Measurements from ENCODE around the gene FAM107B.
"Not testable (repeated sequence)": the region's sequence is repeated elsewhere in the genome, so short reads cannot be mapped to it uniquely, and the experiment has no call there.

Gene FAM107B

DNA sequence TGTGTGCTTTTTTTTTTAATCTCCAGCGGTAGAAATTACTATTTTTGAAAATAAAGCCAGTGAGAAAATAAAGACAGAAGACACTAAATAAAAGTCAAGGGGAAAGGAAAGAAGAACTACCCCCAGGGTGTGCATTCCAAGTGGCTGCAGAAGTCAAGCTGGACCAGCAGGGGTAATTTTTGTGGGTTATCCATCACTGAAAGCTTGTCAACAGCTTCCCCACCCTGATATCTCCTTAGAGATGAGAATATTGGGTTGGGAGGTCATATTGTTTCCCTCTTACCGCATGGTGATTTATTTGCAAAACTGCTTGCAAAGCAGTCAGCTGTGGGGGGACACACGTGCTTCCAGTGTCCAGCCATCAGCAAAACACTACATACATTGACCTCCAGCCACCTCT is 46.4 kb downstream of the FAM107B start:
- DNase-seq = no peak

DNA sequence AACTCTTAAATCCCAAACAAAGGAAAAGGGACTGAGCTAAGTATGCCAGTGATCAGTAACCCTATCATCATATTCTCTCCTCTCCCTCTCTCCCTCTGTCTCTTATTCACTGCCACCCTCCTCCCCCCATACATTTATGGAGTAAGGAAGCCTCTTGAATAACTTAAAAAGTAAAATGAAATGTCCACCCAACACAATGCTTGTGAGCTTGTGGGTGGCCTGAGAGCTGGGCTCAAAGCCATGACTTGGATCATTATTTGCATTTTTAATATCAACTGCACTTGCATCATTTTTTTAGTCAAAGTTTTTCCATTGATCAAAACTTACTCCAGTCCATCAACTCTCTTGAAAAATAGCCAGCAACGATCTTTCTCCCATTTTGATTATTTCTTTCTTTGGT is 46.8 kb downstream of the FAM107B start:
- no peak for DNase-seq

DNA sequence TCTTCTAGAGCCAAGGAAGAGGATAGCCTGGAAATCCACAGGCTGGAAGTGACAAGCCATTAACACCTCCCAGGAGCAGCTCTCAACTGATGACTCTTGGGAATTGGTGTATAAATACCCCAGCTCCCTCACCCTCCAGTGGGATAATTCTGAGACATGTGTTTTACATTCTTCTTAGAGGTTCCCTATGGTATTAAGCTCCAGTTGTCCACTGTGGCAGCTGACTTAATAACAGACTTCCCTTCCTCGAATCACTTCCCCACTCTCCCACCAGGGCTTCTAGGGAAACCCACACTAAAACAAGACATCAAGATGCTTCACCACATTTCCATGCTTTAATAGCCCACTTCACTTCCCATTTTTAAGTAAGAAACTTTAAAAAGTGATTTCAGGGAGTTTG is 47.2 kb downstream of the FAM107B start:
- DNase-seq = no peak

DNA sequence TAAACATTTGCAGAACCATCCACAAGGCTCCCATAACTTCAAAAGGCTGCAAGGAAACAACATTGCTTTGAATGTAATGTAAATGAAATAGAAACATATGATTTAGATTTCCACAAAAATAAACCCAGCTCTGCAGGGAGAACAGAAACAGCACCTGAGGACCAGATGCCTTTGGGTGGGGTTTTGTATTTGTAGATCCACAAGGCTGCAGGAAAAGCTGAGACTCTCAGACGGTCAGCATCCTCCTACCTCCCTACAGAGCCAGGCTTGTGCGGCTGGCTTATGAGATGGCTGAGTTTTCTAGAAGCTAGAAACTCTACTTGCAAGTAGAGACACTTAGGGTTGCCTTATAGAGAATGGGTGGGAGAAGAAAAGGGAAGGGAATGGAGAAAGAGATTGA is 49.8 kb downstream of the FAM107B start:
- no peak for DNase-seq

DNA sequence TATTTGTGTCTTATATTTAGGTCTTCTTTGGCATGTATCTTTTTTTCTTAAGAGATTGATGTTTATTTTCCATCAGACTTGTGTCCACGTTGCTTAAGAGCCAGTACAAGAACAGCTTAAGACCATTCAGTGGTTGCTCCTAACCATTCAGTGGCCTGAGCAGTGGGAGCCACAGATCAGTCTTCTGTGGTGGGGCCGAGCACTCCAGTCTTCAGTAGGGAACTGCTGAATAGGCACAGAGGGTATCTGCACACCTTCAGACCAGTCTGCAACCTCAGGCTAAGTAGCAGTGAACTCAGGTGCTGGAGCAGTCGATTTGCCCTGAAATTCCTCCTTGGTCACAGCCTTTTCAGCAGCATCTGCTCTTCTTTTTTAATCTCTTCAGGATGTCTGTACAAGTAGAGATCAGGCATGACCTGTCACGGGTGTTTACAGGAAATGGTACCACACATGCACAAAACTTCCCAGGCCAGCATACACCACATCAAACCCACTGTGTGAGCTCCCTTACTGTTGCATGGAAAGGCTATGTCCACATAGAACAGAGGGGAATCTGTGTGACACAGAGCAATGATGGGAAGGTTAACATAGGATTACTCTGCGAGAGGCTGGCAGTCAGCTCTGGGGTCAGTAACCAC is 51.5 kb downstream of the FAM107B start:
- no peak for DNase-seq

DNA sequence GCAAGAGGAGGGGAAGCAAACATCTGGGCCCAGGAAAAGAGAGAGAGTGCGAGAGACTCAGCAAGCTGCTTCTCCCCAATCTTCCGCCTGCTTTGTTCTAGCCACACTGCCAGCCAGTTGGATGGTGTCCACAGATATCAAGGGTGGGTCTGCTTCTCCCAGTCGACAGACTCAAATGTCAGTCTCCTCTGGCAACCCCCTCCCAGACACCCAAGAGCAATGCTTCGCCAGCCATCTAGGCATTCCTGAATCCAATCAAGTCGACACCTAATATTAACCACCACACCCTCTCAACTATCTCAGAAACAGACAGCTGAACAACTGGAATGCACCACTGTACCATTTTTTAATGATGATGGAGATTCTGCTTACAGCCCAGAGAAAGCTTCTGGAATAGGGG is 57.1 kb downstream of the FAM107B start:
- DNase-seq = no peak

DNA sequence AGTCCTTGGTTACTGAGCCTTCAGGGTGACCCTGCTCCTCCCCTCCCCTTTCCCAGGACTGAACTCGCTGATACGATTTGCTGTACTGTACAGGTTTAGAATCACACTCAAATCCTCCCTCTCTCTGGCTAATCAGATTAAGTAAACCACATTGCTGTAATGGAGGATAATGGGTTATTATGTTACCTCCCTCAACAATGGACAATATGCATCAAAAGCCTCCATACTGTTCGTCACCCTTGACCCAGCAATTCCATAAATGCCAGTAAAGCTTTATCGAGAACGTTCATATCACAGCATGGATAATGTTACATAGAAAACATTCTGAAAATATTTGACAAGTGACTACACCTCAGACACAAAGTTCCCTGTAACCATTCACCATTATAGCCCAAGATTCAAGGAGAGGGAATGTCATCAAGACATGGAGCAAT is 61.7 kb downstream of the FAM107B start:
- DNase-seq = no peak

DNA sequence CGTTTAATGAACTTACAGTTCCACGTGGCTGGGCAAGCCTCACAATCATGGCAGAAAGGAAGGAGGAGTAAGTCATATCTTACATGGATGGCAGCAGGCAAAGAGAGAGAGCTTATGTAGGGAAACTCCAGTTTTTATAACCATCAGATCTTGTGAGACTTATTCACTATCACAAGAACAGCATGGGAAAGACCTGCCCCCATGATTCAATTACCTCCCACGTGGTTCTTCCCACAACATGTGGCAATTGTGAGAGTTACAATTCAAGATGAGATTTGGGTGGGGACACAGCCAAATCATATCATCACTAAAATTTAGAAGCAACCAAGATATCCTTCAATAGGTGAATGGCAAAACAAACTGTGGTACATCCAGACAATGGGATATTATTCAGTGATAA is 65.4 kb downstream of the FAM107B start:
- not testable (repeated sequence) for DNase-seq

DNA sequence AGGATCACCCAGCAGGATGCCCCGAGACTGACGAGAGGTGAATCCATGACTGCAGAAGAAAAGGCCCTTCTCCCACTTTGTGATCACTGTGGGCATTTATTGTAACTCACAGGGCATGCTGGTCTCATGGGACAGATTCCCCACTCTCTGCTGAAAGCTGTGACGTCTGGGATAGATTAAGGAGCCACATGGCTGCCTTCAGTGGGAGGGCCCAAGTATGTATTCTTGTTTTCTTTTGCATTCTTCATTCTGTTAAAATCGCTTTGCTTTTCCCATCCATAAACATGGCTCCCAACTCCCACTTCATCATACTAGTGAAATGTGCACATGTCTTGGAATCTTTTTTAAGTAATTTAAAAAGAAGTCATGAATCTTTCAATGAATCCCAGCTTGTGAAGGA is 67.2 kb downstream of the FAM107B start:
- no peak for DNase-seq

DNA sequence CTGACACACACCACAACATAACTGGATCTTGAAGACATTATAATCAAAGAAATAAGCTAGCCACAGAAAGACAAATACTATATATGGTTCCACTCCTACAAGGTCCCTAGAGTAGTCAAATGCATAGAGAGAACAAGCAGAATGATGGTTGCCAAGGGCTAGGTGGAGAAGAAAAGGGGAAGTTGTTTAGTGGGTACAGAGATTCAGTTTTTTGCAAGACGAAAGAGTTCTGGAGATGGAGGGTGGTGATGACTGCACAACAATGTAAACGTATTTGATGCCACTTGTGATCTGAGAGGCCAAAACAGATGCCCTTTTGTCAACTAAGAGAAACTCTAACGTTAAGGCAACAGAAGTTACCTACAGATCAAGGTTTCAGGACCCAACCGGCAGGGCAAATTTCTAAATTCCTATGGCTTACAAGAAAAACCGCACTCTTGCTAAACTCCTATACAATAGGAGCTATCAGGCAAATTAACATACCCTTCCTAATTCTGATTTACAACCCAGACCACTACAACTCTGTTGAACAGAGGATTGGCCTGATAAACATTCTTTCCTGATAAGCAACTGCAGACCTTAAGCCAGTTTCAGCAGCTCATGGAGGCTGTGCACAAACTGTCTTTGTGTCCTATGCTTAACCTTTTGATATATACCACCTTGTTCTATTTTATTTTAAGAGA is 69.0 kb downstream of the FAM107B start:
- DNase-seq = no peak

DNA sequence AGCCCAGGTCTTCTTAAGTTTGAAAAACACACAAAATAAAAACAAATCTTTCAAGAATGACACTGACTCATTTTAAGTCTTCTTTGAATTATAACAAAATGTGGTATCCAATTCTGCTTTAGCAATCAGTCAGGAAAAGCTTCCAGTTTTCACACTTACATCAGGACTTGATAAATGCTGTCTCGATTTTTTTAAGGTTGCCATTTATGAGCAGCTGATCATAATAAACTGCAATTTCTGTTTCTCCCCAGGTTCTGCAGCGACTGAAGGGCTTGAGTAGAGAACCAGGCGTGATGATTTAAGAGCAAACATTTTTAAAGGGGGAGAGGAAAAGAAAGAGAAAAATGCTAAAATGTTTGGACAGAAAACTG is 71.1 kb downstream of the FAM107B start:
- DNase-seq = no peak

DNA sequence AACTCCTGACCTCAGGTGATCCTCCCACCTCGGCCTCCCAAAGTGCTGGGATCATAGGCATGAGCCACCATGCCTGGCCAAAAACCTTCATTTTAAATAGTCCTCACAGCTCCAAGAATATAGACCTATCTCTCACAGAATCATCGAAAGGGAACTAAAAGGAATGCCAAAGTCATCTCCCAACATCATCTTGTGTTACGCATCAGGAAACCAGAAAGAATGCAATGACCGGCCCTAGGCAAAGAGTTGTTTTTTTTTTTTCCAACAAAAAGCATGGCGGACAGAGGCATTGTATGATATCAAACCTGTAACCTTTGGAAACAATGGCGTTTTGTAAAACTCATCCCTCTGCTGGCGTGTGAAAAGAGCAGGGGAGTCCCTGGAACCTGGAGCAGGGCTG is 73.2 kb downstream of the FAM107B start:
- DNase-seq = no peak

DNA sequence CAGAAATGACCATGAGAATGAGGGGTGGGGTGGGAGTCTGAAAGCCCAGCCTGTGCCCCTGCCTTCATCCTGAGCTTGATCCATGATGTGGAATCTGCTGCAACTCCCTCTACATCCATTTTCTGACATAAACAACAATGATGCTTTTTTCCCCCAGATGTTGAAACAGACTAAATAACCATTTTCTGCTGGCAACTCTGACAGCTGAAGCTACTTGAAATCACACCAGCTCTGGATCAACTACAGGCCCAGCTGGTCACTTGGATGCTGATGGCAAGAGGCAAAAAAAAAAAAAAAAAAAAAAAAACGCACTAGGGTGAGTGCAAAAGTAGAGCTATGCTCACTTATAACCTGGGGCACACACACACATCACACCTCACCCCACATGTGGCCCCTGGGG is 74.2 kb downstream of the FAM107B start:
- no peak for DNase-seq

DNA sequence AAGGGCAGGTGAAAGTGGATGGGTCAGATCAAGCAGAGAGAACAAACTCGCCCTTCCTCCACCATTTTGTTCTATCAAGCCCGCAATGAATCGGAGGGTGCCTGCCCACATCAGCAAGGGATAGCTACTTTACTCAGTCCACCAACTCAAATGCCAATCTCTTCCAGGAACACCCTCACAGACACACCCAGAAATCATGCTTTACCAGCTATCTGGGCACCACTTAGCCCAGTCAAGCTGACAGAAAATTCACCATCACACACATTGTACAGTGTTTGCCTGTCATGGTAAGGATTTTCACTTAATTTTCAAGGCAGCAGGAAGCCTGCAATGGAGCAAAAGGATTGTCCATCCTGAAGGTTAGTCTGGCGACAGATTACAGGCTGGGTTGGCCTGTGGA is 75.2 kb downstream of the FAM107B start:
- no peak for DNase-seq

DNA sequence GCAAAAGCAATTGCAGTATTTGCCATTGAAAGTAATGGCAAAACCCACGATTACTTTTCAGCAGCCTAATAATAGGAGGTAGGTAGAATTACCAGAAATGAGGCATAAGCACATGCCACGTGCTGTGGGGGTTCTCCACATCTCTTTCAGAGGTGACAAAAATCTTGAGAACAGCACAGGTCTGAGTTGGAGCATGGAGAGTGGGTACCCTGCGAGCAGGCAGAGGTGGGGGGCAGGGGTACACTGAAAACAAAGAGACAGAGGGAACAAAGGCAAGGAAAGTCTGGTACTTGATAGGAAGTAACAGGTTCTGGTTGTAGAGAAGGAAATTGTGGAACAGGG is 75.9 kb downstream of the FAM107B start:
- no peak for DNase-seq

DNA sequence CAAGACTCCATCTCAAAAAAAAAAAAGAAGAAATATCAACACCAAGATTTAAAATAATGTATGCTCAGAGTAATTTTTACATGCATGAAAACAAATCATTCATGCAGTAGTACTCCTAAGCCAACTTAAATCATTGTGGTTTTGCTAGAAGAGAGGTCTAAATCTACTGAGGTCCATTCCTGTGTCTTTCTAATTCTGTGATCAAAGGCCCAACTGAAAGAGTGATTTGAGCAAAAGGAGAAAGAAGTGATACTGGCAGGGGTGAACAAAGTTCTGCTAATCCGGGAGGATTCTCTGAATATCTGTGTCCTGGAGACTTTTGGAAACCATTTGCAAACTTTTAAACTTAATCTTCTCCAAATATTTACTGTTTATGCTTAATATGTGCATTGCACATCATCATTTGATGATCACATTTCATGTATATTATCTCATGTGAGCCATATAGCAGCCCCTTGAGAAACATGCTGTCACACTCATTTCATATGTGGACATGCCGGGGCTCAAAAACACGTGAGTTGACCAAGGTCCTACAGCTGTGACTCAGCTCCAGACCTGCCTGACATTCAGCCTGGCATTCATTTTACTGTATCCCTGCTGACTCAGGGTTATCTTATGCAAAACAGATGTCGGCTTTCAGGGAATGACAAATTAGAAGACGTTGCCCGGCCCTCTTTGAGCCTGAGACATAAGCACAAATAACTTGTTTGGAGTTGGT is 76.4 kb downstream of the FAM107B start:
- DNase-seq = no peak

DNA sequence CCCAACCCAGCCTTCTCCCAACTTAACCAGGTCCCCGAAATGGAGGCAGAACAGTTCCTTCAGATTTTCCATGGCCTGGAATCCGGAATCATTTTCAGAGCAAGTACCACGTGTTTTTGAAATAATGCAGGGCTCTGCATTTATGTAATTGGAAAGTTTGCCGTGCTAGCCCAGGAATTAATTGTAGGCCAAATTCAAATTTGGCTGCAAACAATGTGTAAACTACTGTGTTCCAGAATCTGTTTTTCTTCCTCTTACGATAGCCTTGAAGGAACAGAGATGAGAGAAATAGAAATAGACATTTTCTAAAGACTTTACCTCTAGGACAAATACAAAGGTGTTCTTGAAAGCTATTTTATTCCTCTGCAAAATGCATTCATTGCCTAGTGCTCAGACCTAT is 77.4 kb downstream of the FAM107B start:
- DNase-seq = no peak

DNA sequence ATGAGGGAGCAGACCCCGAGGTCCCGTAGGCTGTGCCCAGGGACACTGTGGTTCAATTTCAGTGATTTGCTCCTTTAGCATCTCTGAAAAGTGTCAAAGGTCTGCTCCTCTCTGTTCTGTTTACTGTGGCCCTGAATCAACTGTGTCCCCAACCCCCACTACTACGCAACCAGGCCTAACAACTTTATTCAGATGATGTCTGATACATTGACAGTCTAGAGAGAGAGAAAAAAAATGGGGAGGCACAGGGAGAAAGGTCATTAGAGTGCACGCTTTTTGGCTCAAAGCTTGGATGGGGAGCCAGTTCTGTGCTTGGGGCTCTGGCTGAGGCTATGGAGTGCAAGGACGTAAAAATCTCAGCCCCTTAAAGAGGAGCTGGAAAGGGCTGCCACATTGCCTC is 77.9 kb downstream of the FAM107B start:
- no peak for DNase-seq

DNA sequence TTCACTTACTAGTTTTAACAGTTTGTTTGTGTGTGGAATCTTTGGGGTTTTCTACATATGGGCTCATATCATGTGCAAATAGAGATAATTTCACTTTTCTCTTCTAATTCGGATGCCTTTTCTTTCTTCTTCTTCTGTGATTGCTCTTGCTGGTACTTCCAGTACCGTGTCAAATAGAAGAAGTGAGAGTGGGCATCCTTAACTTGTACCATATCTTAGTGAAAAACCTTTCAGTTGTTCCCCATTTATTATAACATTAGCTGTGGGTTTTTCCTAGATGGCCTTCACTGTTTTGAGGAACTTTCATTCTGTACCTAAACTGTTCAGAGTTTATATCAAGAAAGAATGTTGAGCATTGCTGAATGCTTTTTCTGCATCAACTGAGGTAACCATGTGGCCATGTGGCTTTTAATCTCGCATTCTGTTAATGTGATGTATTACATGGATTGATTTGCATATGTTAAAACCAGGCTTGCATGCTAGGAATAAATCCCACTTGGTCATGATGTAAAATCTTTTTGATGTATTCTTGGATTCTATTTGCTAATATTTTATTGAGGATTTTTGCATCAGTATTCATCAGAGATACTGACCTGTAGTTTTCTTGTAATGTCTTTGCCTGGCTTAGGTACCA is 78.7 kb downstream of the FAM107B start:
- DNase-seq = no peak

DNA sequence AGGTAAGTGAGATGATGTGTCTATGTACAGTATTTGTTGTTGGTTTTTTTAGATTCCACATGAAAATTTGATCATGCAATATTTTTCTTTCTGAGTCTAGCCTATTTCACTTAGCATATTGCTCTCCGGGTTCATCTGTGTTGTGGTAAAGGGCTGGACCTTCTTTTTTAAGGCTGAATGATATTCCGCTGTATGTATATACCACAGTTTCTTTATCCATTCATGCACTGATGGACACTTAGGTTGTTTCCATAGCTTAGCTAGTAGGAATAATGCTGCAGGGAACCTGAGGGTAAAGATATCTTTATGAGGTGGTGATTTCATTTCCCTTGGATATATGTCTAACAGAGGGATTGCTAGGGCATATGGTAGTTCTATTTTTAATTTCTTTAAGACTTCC is 80.8 kb downstream of the FAM107B start:
- no peak for DNase-seq

DNA sequence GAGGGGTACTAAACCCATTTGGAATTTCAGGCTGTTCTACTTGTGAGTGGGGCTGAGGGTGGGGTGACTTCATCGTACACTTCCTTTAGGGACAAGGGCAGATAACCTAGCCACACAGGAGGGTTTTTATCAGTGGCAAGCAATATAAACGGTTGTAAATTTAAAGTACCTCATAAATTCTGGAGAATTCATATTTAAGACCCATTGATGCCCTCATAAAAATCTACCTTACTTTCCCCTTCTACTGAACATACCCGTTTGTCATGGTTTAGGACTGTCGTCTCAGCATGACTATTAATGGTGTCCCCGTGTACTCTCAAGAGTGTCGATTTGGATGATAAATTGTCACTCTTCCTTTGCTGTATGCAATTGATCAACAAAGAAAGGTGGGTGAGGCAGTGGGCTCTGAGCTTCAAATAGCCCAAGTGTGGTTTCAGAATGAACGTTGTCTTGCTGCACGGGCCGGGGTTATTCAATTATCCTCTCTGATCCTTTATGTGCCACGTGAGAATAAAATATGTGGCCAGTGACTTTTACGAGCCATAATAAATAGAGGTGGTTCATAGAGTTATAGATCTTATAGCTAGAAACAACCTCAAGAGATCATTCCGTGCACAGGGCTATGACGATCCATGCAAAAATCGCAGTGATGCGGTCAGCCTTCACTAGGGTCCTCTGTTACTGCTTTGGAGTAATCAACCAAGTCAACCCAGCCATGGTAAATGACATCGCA is 82.2 kb downstream of the FAM107B start:
- DNase-seq = no peak

DNA sequence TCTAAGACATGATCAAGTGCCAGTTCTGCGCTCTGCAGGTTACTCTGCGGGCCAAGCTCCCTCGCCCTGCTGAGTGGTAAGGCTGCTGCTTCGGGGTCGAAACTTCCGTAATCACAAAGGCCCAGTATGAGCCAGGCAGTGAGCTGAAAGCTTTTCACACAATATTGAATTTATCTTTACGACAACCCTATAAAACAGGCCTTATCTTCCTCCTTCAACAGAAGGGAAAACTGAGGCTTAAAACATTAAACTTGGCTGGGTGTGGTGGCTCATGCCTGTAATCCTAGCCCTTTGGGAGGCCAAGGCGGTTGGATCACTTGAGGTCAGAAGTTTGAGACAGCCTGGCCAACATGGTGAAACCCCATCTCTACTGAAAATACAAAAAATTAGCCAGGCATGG is 83.3 kb downstream of the FAM107B start:
- no peak for DNase-seq

DNA sequence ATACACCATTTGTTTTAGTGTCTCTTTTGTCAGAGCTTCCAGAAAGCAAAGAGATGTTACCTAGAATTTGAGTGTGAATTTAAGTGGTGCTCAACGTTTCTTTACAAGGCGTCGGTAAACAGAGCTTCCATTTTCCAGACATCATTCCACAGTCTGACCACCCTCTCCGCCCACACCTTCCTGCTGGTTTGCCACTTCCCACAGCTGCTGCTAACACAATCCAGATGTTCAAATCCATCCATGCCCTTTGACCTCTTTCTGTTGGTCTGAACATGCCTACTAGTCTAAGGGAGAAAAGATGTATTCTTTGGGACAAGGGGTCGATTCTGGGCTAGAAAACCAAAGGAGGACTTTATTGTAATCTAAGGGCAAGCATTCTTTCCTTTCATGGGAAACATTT is 86.1 kb downstream of the FAM107B start:
- no peak for DNase-seq
